Left cardiac atrium (tissue), 2 donors: ENCODE results near the gene PIGW. TPM values are rescaled to one million over a fixed set of nuclear protein-coding genes. Genes with fewer than 3 reads are reported as not detected.

Source experiments
- total RNA-seq, 2 donors: library from RNA; stranded (reverse); fragmentation: NEBNext Ultra II Directional; extraction: Animal tissue kit (Norgen Biotek cat#: 25700); gene quantifications; one replicate each; pipeline ENCODE4 v1.2.1, GENCODE V29; 2021
- donor health status: DM: no; HTN: yes; CAD: no; lungs with severe emphysema.
- donor health status: DM: yes; HTN: yes; CAD: no.

Gene PIGW
- total RNA-seq, 2 donors from 2014 or later: 5.7 to 9.9 TPM

Other genes with a start within 250 kb of the PIGW start
- not detected for gene TBC1D3G, start 211.1 kb upstream of the PIGW start, total RNA-seq
- under 1 TPM in 1 of 2 donors, not detected in 1; 0.32 TPM for gene TBC1D3H, start 146.6 kb upstream of the PIGW start, total RNA-seq
- gene ZNHIT3, start 48.3 kb upstream of the PIGW start, total RNA-seq: 10 to 100 TPM; 15.7 to 20.5 TPM
- 10 to 100 TPM; 18.0 to 29.1 TPM for gene MYO19, start 119 bp upstream of the PIGW start, total RNA-seq
- gene GGNBP2, start 9.9 kb downstream of the PIGW start, total RNA-seq: 10 to 100 TPM; 44.3 to 50.6 TPM
- 10 to 100 TPM; 14.8 to 22.2 TPM for gene DHRS11, start 56.9 kb downstream of the PIGW start, total RNA-seq
- 1 to 10 TPM; 3.8 to 6.8 TPM for gene MRM1, start 66.6 kb downstream of the PIGW start, total RNA-seq